ENCODE data around the gene BANP.

BANP gene

DNA sequence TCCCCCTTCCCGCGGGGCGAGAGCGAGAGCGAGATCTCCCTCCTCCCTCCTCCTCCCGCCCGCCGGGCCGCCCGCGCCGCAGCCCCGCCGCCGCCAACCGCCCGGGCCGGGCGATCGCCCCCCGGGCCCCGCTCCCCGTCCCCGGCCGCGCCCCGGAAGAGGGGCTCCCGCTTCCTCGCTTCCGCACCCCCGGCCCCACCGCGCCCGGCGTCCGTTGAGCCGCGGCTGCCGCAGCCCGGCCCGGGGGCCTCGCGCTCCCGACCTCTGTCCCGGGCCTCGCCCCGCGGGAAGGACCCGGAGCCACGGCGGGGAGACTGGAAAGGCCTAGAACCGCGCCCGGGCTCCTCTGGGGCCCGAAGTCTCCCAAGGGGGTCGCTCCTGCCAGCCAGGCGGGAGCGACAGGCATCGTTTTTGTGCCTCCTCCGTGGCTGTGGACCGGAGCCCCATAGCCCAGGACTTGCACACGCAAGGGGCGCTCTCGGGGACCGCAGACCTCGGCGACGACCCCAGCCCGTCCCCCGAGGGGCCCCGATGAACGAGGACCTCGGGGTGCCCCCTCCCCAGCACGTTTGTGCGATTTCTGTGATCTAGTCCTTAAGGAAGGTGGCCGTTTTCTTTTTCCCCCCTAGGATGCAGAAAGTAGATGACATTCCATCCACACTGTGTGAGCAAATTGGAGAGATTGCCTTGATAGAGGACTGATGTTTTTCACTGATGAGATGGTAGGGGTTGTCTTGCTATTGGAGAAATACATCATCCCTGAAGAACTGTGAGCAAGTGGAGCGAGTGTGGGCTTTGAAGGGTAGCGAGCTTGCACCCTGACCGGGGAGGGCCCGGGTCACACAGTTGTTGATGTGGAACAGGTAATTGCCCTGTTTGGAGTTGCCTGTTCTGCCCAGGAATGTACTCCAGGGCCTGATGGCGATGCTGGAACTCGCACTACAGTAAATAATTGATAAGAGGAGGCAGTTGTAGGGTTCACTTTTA, 611 bp downstream of the BANP start:
- peak overlapping the region; percentile 91 for H3K4me3 ChIP-seq (ENCODE audit: low read length)
- peak; percentile 17 for DNase-seq (ENCODE audit: low read depth)
- TF ChIP-seq, protein P1, sequence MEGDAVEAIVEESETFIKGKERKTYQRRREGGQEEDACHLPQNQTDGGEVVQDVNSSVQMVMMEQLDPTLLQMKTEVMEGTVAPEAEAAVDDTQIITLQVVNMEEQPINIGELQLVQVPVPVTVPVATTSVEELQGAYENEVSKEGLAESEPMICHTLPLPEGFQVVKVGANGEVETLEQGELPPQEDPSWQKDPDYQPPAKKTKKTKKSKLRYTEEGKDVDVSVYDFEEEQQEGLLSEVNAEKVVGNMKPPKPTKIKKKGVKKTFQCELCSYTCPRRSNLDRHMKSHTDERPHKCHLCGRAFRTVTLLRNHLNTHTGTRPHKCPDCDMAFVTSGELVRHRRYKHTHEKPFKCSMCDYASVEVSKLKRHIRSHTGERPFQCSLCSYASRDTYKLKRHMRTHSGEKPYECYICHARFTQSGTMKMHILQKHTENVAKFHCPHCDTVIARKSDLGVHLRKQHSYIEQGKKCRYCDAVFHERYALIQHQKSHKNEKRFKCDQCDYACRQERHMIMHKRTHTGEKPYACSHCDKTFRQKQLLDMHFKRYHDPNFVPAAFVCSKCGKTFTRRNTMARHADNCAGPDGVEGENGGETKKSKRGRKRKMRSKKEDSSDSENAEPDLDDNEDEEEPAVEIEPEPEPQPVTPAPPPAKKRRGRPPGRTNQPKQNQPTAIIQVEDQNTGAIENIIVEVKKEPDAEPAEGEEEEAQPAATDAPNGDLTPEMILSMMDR (conservative IDR thresholded peaks at IDR 0.05; ENCODE audit: low read length) = peak; percentile 25

DNA sequence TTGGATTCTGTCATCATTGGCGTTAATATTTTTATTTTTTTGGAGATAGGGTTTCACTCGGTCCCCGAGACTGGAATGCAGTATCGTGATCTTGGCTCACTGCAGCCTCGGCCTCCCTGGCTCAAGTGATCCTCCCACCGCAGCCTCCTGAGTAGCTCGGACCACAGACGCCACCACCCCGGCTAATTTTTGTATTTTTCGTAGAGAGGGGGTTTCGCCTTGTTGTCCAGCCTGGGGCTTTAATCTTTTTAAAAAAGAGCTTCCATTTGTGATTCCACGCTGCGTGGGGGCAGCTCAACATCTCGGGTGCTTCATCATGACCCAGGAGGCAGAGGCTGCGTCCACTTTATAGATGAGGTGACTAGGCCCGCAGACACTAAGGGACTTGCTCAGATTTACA, 1.5 kb downstream of the BANP start:
- TF ChIP-seq, protein P1 (conservative IDR thresholded peaks at IDR 0.05; ENCODE audit: low read length) = no peak
- H3K4me3 ChIP-seq (ENCODE audit: low read length) = peak overlapping the region; percentile 91
- no peak for DNase-seq (ENCODE audit: low read depth)

GRCh38 chr16:87953308-87954215, 2.3 kb downstream of the BANP start:
- DNase-seq (ENCODE audit: low read depth) = no peak
- no peak overlapping the region for H3K4me3 ChIP-seq (ENCODE audit: low read length)
- TF ChIP-seq, protein P1 (conservative IDR thresholded peaks at IDR 0.05; ENCODE audit: low read length) = no peak

DNA sequence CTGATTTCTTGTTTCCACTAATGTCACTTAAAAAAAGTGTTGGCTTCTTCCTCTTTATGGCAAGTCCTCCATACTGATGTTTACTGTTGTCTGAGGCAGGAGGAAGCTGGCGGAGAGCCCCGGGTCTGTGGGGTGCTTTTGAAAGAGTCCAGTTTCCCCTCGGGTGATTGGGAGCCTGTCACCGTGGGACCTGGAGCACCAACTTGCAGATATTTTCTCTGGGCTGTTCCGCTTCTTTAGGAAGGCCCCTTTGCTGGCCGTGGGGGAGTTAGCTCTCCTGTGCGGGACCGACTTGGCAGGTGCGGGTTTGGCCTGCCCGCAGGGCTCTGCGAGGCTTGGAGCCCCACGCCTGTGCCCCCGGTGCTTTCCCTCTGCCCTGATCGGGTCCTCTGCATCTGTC, 3.1 kb downstream of the BANP start:
- no peak for DNase-seq (ENCODE audit: low read depth)
- TF ChIP-seq, protein P1 (conservative IDR thresholded peaks at IDR 0.05; ENCODE audit: low read length) = no peak
- no peak overlapping the region for H3K4me3 ChIP-seq (ENCODE audit: low read length)

DNA sequence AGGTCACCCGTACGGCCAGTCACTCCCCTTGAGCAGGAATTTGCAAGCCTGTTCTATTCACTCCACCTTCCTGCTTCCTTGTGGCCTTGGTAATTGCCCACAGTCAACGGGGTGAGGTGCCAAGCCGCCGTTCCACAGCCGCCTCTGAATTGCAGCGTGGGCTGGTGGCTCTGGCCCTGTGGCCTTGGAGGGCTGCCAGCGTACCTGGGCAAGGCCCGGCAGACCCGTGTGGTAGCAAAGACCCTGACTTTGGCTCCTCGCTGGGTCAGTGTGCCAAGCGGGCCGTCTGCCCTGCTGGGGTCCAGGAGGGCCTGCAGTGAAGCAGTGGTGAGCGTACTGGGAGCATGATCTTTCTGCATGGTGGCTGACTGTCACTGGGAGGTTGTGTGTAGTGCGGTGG, 3.6 kb downstream of the BANP start:
- H3K4me3 ChIP-seq (ENCODE audit: low read length) = no peak overlapping the region
- TF ChIP-seq, protein P1 (conservative IDR thresholded peaks at IDR 0.05; ENCODE audit: low read length) = no peak
- DNase-seq (ENCODE audit: low read depth) = no peak

GRCh38 chr16:87955302-87956097, 4.3 kb downstream of the BANP start:
- no peak overlapping the region for H3K4me3 ChIP-seq (ENCODE audit: low read length)

More at GRCh38 chr16:87955302-87956097, 4.3 kb downstream of the BANP start:
- peak; percentile 57 for DNase-seq (ENCODE audit: low read depth)
- TF ChIP-seq, protein P1 (conservative IDR thresholded peaks at IDR 0.05; ENCODE audit: low read length) = no peak
